Ascending aorta (tissue), 2 donors: ENCODE measurements around the gene SLC9A9. TPM values are rescaled to one million over a fixed set of nuclear protein-coding genes. Genes with fewer than 3 reads are reported as not detected.

Experiments
- DNase-seq, 2 donors: peaks; one replicate each; pipeline ENCODE4 v3.0.0-alpha.2; 2019; ENCODE audit warnings: low spot score in 2 of 2
- H3K27ac ChIP-seq, 2 donors: fragments of 200-600 bp; sonication (generic); one replicate each; pipeline ENCODE4 v1.5.1; 2016 to 2017; ENCODE audit warnings: mild to moderate bottlenecking in 1 of 2
- H3K27me3 ChIP-seq: fragments of 200-600 bp; sonication (generic); one replicate; pipeline ENCODE4 v1.5.1; 2017
- H3K36me3 ChIP-seq, 2 donors: fragments of 200-600 bp; sonication (generic); one replicate each; pipeline ENCODE4 v1.5.1; 2016
- H3K4me1 ChIP-seq, 2 donors: fragments of 200-600 bp; sonication (generic); one replicate each; pipeline ENCODE4 v1.5.1; 2016 to 2017; ENCODE audit warnings: mild to moderate bottlenecking in 1 of 2
- H3K4me3 ChIP-seq, 2 donors: fragments of 200-600 bp; sonication (generic); one replicate each; pipeline ENCODE4 v1.5.1; 2016 to 2017; ENCODE audit warnings: mild to moderate bottlenecking in 1 of 2
- H3K9me3 ChIP-seq, 2 donors: fragments of 200-600 bp; sonication (generic); one replicate each; pipeline ENCODE4 v1.5.1; 2016
- CTCF ChIP-seq, 3 experiments: fragments of 200-600 bp in 2 of 3; fragments of 450-650 bp in 1 of 3; sonication (generic) in 2 of 3; IDR thresholded peaks; one replicate each; pipeline ENCODE4 v1.5.1; 2016 to 2019; ENCODE audit warnings: antibody characterized with exemption in 3 of 3, mild to moderate bottlenecking in 1 of 3, moderate library complexity in 1 of 3
- intact Hi-C: fragments of 100-400 bp; cut with DNase I; formaldehyde crosslinking; loops from one replicate; pipeline ENCODE4 v1.15.1; 2023
- total RNA-seq: library from RNA; depleted of rRNA; stranded (reverse); fragments of >200 nt; gene quantifications from one replicate; pipeline ENCODE4 v1.1.0, GENCODE V29; 2016

The SLC9A9 gene
- total RNA-seq, 1 donor from 2014 or later: 63.4 TPM

GRCh38 chr3:143222505-143222904, 625.8 kb downstream of the SLC9A9 start:
- DNase-seq: no peak
- intact Hi-C loops: no loop called here
- H3K36me3 ChIP-seq: no peaks in the 10 kb centered on the region
- no peaks in the 10 kb centered on the region for H3K9me3 ChIP-seq
- no peaks in the 10 kb centered on the region for H3K27me3 ChIP-seq
- no peaks in the 10 kb centered on the region for H3K4me1 ChIP-seq
- TF ChIP-seq CTCF (IDR thresholded peaks at IDR 0.05): no peak
- H3K27ac ChIP-seq: no peak overlapping the region
- no peak overlapping the region for H3K4me3 ChIP-seq

GRCh38 chr3:143221446-143221845, 626.8 kb downstream of the SLC9A9 start:
- TF ChIP-seq CTCF (IDR thresholded peaks at IDR 0.05): no peak
- H3K36me3 ChIP-seq: no peaks in the 10 kb centered on the region
- H3K4me1 ChIP-seq: no peaks in the 10 kb centered on the region
- intact Hi-C loops: no loop called here
- H3K4me3 ChIP-seq: no peak overlapping the region
- H3K27ac ChIP-seq: no peak overlapping the region
- H3K9me3 ChIP-seq: no peaks in the 10 kb centered on the region
- no peak for DNase-seq
- H3K27me3 ChIP-seq: no peaks in the 10 kb centered on the region

- Histone ChIP-seq H3K27me3 (no peaks in the 10 kb centered on the region), H3K27ac (no peak overlapping the region), H3K36me3 (no peaks in the 10 kb centered on the region), H3K9me3 (no peaks in the 10 kb centered on the region), H3K4me1 (no peaks in the 10 kb centered on the region), H3K4me3 (no peak overlapping the region)
- no peak for DNase-seq
- intact Hi-C loops: no loop called here
- no peak for TF ChIP-seq CTCF (IDR thresholded peaks at IDR 0.05)
Measured at GRCh38 chr3:143220741-143221140, 627.5 kb downstream of the SLC9A9 start.

GRCh38 chr3:143218166-143218835, 630.0 kb downstream of the SLC9A9 start:
- no peaks in the 10 kb centered on the region for H3K9me3 ChIP-seq
- H3K27me3 ChIP-seq: no peaks in the 10 kb centered on the region
- intact Hi-C loops: no loop called here
- no peak overlapping the region for H3K27ac ChIP-seq
- H3K4me3 ChIP-seq: no peak overlapping the region
- no peak for DNase-seq
- no peak for TF ChIP-seq CTCF (IDR thresholded peaks at IDR 0.05)
- no peaks in the 10 kb centered on the region for H3K4me1 ChIP-seq
- H3K36me3 ChIP-seq: no peaks in the 10 kb centered on the region

GRCh38 chr3:143217283-143217682, 631.0 kb downstream of the SLC9A9 start:
- Histone ChIP-seq H3K27ac (no peak overlapping the region), H3K4me3 (no peak overlapping the region), H3K4me1 (no peaks in the 10 kb centered on the region), H3K9me3 (no peaks in the 10 kb centered on the region), H3K27me3 (no peaks in the 10 kb centered on the region), H3K36me3 (no peaks in the 10 kb centered on the region)
- DNase-seq: no peak
- TF ChIP-seq CTCF (IDR thresholded peaks at IDR 0.05): no peak
- intact Hi-C loops: no loop called here

GRCh38 chr3:143216709-143217182, 631.5 kb downstream of the SLC9A9 start:
- no peak for DNase-seq
- Histone ChIP-seq H3K27me3 (no peaks in the 10 kb centered on the region), H3K27ac (no peak overlapping the region), H3K4me1 (no peaks in the 10 kb centered on the region), H3K4me3 (no peak overlapping the region), H3K9me3 (no peaks in the 10 kb centered on the region), H3K36me3 (no peaks in the 10 kb centered on the region)
- TF ChIP-seq CTCF (IDR thresholded peaks at IDR 0.05): no peak
- intact Hi-C loops: no loop called here
